ENCODE data around the gene GCNT1. TPM values are rescaled to one million over a fixed set of nuclear protein-coding genes. Genes with fewer than 3 reads are reported as not detected.
A peak's percentile ranks its signal among the peaks of the same experiment; 100 is the strongest.

Gene GCNT1
- total and polyA plus RNA-seq, 2 of the 13 experiments (the other 11 are each of a cell fraction or from before 2014, with no cell fraction given) = 0.55 to 1.7 TPM

- TF ChIP-seq ARID5B (CRISPR knock-in tag; IDR thresholded peaks at IDR 0.05) = peak; percentile 98
- no peak for TF ChIP-seq HBP1 (CRISPR knock-in tag; IDR thresholded peaks at IDR 0.05; ENCODE audit: low read depth)
- peak; percentile 86 for TF ChIP-seq ZGPAT (CRISPR knock-in tag; IDR thresholded peaks at IDR 0.05)
- no peak for TF ChIP-seq ZNF335 (CRISPR knock-in tag; IDR thresholded peaks at IDR 0.05)
- TF ChIP-seq ZNF775 (CRISPR knock-in tag; IDR thresholded peaks at IDR 0.05; ENCODE audit: borderline replicate concordance) = no peak
- TF ChIP-seq ZNF275 (CRISPR knock-in tag; IDR thresholded peaks at IDR 0.05; ENCODE audit: borderline replicate concordance) = no peak
- peak; percentile 62 for TF ChIP-seq HNF4A (CRISPR knock-in tag; IDR thresholded peaks at IDR 0.05)
- TF ChIP-seq NONO (IDR thresholded peaks at IDR 0.05) = no peak
- no peak for TF ChIP-seq NONO (CRISPR knock-in tag; conservative IDR thresholded peaks at IDR 0.05)
- peak; percentile 84 for TF ChIP-seq NR2F2 (IDR thresholded peaks at IDR 0.05; ENCODE audit: borderline replicate concordance, low read depth)
- TF ChIP-seq WIZ (CRISPR knock-in tag; IDR thresholded peaks at IDR 0.05) = no peak
- TF ChIP-seq RXRB (CRISPR knock-in tag; IDR thresholded peaks at IDR 0.05; ENCODE audit: borderline replicate concordance) = peak; percentile 78; the same call in 1 of the 2 replicates
- TF ChIP-seq USF2 (IDR thresholded peaks at IDR 0.05; ENCODE audit: low read depth, low read length) = no peak
- TF ChIP-seq USF2 (CRISPR knock-in tag; IDR thresholded peaks at IDR 0.05; ENCODE audit: borderline replicate concordance) = no peak
- no peak for TF ChIP-seq CAMTA2 (CRISPR knock-in tag; IDR thresholded peaks at IDR 0.05; ENCODE audit: borderline replicate concordance)
- no peak for TF ChIP-seq ZNF839 (CRISPR knock-in tag; IDR thresholded peaks at IDR 0.05; ENCODE audit: borderline replicate concordance)
- TF ChIP-seq ZNF224 (CRISPR knock-in tag; IDR thresholded peaks at IDR 0.05) = no peak
- TF ChIP-seq MED8 (CRISPR knock-in tag; IDR thresholded peaks at IDR 0.05; ENCODE audit: insufficient replicate concordance) = no peak
- TF ChIP-seq HOXA5 (CRISPR knock-in tag; IDR thresholded peaks at IDR 0.05) = no peak
These were observed 35.5 kb upstream of the GCNT1 start (continued) for GRCh38 chr9:76423216-76424177.
